Gastrocnemius medialis (tissue), 4 donors: ENCODE results near the gene PPP1R17.

Source experiments
- CTCF ChIP-seq, 5 experiments: fragments of 450-650 bp in 3 of 5; fragments of 200-600 bp in 2 of 5; sonication (generic) in 2 of 5; IDR thresholded peaks in 4 of 5; conservative IDR thresholded peaks in 1 of 5; 1 replicate in 4 of 5; 2 replicates in 1 of 5; pipeline ENCODE4 v1.5.1; 2016 to 2019; ENCODE audit warnings: antibody characterized with exemption in 5 of 5, mild to moderate bottlenecking in 3 of 5, moderate library complexity in 3 of 5
- POLR2A ChIP-seq, 2 donors: fragments of 450-650 bp; IDR thresholded peaks; one replicate each; pipeline ENCODE4 v1.6.1; 2017; ENCODE audit warnings: antibody characterized with exemption in 2 of 2, mild to moderate bottlenecking in 2 of 2, moderate library complexity in 2 of 2

- no peak for TF ChIP-seq POLR2A (IDR thresholded peaks at IDR 0.05)
- TF ChIP-seq CTCF (IDR thresholded peaks at IDR 0.05 in 4 of 5, conservative IDR thresholded peaks at IDR 0.05 in 1 of 5) = no peak
Observed at GRCh38 chr7:31663072-31663471, 23.9 kb upstream of the PPP1R17 start.
